GM21381 (cell line): ENCODE data around the gene ELL.

Experiments
- ATAC-seq: cut with Tn5 transposase; IDR thresholded peaks from one replicate; pipeline ENCODE4 v1.9.1; 2021; ENCODE audit warnings: mild to moderate bottlenecking, moderate library complexity; ENCODE audit not compliant: unreplicated experiment

The ELL gene

GRCh38 chr19:18450021-18450930 is 71.6 kb downstream of the ELL start:
- no peak for ATAC-seq

DNA sequence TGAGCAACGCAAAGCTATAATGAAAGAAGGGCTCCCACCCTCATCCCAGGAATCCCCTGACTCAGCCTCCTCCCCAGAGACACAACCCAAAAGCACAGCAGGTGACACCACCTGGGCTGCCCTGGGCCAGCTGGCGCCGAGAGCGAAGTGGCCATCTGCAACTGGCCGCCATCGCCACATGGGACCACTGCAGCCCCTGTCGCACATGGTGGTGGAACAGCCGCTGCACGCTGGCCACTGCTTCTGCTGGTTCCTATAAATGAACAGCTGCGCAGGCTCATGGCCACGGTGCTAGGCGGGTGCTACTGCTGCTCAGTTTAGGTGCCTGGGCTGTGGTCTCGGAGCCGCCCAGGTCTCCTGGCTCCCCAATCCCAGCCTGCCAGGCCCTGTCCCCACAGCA is 72.3 kb downstream of the ELL start:
- no peak for ATAC-seq

GRCh38 chr19:18446811-18447359 is 75.0 kb downstream of the ELL start:
- no peak for ATAC-seq

DNA sequence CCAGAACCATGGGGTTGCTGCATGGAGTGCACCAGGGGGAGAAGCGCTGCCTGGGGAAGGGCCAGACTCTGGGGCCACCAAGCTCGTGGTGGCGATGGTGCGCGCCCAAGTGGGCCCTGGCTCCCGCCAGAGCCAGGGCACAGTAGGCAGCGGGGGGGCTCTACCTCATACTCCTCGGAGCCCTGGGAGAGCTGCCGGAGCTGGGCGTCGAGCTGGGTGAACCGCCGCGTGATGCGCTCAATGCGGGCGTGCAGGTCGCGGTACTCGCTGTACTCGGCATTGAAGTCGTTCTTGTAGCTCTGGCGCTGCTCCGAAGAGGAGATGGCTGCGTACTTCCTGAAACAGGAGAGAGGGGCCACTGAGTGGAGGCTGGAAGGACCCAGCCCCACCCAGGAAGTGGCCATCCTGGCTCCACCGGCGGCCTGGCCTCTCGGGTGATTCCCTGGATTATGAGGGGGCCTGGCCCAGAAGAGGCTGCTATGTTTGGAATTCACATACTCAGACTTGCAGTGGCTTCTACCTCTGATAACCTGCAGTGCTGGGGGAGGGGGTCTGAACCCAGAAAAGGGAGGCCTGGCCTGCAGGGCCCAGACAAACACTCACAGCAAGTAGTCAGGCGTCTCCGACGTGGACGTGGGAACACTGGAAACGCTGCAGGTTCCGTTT is 75.6 kb downstream of the ELL start:
- no peak for ATAC-seq

DNA sequence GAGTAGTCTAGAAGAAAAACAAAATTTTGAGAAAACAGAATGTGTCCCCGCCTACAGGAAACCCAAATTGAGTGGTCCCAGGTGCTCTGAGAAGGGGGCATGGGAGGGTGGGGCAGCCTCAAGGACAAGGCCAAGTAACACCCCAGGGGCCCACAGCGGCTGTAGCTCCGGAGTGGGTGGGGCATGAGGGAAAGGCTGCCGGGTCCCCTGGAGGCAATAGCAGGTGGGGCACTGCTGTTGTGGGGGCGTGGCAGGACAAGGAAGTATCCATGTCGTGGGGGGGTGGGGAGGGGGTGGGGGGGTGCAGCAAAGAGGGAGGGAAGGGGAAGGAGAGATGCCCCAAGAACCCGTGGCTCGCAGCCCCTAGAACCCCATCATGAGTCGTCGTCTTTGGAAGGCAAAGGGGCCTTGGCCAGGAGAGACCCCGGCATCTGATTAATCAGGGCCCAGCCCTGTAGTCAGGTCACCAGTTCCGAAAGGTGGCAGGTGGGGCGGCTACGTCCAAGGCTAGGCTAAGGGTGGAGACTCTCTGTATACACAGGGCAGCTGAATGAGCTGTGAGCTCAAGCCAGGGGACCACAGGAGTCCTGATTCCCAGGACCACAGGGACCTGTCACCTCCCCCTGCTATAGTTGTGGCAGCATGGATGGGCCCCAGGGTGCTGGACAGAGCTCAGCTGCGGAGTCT is 76.5 kb downstream of the ELL start:
- no peak for ATAC-seq

GRCh38 chr19:18444513-18444912 is 77.4 kb downstream of the ELL start:
- ATAC-seq, result no peak

DNA sequence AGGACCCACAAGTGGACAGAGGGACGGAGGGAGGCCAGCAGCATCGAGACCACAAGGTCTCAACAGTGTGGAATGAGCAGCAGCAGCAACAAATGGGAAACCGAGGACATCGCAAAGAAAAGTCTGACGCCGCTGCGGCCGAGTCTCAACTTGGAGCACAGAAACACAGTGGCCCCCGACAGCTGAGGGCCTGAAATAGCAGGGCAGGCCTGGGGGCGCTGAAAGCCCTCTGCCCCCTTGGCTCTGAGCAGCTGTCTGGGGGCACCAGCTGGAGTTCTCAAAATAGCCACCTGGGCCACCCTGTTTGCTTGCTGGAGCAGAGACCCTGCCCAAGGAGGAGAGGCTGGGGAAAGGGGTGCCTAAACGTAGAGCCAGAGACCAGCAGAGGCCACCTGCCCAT is 78.0 kb downstream of the ELL start:
- no peak for ATAC-seq

GRCh38 chr19:18443406-18443805 is 78.5 kb downstream of the ELL start:
- no peak for ATAC-seq

DNA sequence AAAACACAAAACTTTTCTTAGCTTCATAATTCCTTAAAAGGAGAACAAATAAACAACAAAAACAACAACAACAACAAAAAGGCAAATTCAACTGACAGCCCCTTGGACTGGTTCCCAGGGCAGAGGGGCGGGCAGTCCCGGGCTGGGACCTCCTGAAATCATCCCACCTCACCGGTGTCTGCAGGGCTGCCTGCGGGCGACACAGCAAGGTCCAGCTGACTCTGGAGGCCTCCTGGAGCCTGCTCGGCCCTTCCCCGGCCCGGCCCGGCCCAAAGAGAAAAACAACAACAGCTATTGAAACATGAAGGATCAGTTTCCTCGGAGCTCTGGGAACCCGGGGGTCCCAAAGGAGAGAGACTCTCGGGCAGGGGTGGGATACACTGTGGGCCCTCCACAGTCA is 78.9 kb downstream of the ELL start:
- ATAC-seq, result no peak

DNA sequence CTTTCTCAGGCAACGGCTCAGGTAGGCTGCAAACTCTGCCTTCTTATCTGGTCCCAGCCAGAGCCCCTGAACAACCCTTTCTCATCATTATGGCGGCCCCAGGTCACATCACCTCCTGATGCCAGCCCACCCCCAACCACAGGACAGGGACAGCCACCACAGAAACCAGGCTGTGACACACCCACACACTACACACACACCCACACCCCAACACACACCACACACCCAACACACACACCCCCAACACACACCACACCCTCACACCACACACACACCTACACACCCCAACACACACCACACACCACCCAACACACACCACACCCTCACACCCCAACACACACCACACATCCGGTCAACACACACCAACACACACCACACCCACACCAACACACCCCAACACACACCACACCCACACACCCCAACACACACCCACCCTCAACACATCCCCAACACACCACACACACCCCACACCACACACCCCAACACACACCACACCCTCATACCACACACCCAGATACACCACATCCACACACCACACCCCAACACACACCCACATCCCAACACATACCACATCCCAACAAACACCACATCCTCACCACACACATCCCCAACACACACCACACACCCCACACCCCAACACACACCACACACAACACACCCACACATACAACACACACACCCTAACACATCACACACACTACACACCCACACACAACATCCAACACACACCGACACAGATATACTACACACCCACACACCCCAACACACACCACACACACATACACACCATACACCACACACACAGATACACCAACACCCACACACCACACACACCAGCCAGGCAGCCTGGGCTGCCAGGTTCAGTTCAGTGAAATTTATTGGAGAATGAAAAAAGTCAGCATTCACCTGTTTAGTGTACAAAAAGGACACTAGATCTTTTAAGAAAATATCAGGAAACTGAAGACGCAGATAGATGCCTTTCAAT is 79.8 kb downstream of the ELL start:
- no peak for ATAC-seq

GRCh38 chr19:18440936-18441803 is 80.7 kb downstream of the ELL start:
- no peak for ATAC-seq

GRCh38 chr19:18440415-18440877 is 81.4 kb downstream of the ELL start:
- no peak for ATAC-seq

DNA sequence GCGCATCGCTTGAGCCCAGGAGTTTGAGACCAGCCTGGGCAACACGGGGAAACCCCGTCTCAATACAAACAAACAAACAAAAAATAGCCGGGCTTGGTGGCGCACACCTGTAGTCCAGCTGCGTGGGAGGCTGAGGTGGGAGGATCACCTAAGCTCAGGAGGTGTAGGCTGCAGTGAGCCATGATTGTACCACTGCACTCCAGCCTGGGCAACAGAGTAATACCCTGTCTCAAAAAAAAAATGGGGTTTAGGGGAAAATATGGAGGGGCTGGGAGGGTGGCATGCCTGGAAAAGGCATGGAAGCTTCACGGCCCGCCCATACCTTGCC is 82.0 kb downstream of the ELL start:
- no peak for ATAC-seq

- ATAC-seq, result no peak
These were observed 82.6 kb downstream of the ELL start for GRCh38 chr19:18439025-18439909.

DNA sequence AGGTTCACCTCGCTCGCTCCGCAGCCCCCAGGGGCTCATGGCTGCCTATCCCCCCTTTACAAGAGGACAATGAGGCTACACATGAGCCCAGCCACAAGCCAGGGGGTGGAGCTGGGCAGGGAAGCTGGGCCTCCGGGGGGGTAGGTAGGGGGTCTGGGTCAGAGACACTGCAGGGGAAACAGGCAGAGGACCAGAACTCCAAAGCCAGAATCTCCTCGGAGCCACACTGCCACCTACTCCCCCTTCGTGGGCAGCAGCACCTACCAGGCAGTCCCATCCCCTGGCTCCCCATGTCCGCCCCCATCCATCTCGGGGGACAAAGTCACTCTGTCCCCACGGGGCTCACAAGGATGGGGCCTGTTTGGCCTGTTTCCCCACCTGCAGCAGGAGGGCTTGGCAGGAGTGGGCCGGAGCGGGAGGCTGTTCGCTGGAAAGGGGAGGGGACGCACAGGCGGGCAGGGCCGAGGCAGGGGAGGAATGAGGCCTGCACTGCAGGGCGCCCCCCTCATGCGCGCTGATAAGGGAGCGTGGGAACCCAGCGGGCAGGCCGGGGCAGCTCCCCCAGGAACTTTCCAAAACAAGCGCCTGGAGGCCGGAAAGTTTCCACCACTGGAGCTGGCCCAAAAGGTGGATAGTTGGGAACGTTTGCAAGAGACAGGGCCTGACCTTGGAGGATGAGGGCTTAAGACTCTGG is 83.4 kb downstream of the ELL start:
- no peak for ATAC-seq

DNA sequence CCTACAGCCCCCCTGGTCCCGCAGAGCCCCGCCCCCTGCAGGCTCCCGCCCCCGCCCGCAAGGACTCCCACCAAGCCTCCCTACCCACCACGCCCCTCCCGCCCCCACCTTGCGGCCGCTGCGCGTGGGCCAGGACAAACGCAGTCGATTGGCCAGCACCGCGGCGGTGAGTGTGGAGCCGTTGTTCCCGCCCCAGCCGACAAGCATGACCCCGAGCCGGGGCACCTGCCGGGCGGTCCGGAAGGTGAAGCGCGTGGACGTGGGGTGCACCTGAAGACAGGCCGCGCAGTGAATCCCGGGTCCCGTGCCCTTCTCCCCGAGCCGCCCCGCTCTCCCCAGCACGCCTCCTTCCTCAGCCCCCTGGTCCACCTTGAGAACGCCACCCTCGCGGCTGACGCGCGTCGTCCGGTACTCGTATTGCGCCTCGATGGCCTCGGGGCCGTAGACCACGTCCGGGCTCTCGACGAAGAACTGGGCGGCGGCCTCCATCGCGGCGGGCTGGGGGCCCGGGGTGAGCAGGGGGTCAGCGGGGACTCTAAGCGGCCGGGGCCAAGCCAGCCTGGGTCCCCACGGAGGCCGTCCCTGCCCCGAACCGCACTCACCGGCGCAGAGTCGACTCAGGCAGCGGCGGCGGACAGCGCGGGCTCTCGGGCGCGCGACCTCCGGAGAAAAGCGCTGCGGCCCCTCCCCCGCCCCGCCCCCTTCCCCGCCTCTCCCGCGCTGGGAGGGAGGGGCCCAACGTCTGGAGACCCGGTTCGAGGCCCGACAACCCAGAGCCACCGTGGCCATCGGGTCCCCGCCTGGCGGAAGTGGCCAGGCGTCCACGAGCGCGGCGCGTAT is 84.2 kb downstream of the ELL start, which contains the start of gene ISYNA1:
Gene ISYNA1, minus strand, starts transcription at position 643 of the 840 bp plus-strand sequence. Its CDS starts 154 bp downstream, at position 489.
- no peak for ATAC-seq
